D721Med (cell line): ENCODE measurements around the gene FBN2.
"Not testable (repeated sequence)": the region's sequence is repeated elsewhere in the genome, so short reads cannot be mapped to it uniquely, and the experiment has no call there.

Experiments
- DNase-seq: peaks from one replicate; pipeline ENCODE4 v3.0.0; 2011; ENCODE audit warnings: low spot score; ENCODE audit not compliant: insufficient read length
- FAIRE-seq: peaks from 2 replicates; lab custom pipeline; 2011; peaks lifted over from hg19 to GRCh38; lab: Jason Lieb, UNC
- CTCF ChIP-seq: IDR thresholded peaks from 2 replicates; pipeline ENCODE4 v1.5.1; 2012; ENCODE audit warnings: mild to moderate bottlenecking, control low read depth; ENCODE audit not compliant: insufficient read depth; ENCODE audit errors: missing control alignments

Gene FBN2

DNA sequence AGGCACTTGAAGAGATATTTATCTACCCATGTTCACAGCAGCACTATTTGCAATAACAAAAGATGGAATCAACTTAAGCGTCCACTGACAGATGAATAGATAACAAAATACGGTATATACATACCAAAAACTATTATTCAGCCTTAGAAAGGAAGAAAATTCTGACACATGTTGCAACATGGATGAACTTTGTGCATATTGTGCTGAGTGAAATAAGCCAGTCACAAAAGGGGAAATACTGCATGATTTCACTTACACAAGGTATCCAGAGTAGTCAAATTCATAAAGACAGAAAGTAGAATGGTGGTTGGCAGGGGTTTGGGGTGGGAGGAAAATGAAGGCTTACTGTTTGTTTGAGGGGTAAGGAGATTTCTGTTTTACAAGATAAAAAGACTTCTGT, 66.0 kb downstream of the FBN2 start:
- no peak for DNase-seq
- no peak for TF ChIP-seq CTCF
- no peak for FAIRE-seq

GRCh38 chr5:128470663-128471062, 67.4 kb downstream of the FBN2 start:
- FAIRE-seq (no peak), DNase-seq (no peak)
- TF ChIP-seq CTCF, result no peak

GRCh38 chr5:128469912-128470311, 68.1 kb downstream of the FBN2 start:
- no peak for FAIRE-seq
- DNase-seq, result no peak
- TF ChIP-seq CTCF, result no peak

DNA sequence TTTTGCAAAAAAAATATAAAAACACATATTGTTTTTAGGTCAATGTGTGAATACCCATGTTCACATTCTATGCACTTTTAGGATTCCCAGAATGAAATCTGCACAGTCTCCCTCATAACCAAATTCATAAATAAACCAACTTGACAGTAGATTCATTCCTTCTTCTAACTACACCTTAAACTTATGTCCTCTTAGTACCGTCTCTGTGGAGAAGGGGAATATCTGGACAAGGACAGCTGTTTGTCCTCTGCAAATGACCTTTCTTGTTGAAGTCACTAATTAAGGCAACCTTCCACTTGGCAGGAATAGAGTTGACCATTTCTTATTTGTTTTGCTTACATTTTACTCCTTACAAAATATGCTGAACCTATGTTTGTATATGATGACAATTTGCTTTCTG, 71.1 kb downstream of the FBN2 start:
- TF ChIP-seq CTCF, result no peak
- FAIRE-seq (no peak), DNase-seq (no peak)

DNA sequence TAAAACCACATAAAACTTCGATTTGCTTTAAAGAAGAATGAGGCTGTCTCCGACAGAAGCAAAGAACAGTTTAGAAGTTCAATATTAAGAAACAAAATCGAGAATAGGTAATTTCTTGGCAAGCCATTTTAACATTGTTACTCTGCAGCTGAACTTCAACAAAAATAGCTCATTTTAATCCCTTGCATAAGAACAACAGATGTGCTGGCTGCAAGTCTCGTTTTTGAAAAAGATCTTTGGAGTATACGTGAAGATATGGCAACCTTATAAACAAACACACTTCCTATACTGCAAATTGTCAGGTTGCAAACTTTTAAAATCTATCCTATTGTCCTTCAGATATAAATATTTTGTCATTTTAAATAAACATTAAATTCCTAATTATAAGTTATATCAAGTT, 71.5 kb downstream of the FBN2 start:
- FAIRE-seq (peak; percentile 77), DNase-seq (no peak)
- TF ChIP-seq CTCF, result no peak

DNA sequence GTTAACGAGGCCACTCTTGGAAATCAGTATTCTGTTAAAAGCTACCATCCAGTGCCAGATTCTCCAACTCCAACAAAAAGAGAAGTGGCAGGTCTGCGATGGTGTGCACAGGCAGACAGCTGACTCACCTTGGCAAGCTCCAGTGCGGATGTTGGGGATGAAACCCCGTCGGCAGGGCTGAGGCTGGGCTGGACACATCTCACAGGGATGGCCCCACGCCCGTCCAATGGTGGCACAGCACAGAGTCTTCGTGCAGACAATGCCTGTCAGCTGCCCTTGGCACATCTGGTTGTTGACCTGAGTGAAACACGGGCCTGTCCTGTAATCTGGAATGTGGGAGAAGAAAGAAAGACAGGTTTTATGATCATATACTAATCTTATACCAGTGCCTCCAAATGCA, 73.4 kb downstream of the FBN2 start:
- TF ChIP-seq CTCF, result no peak

GRCh38 chr5:128462330-128462729, 75.7 kb downstream of the FBN2 start:
- DNase-seq (no peak), FAIRE-seq (no peak)
- TF ChIP-seq CTCF, result no peak

More for the DNA sequence above, 73.4 kb downstream of the FBN2 start:
- DNase-seq (no peak), FAIRE-seq (no peak)

DNA sequence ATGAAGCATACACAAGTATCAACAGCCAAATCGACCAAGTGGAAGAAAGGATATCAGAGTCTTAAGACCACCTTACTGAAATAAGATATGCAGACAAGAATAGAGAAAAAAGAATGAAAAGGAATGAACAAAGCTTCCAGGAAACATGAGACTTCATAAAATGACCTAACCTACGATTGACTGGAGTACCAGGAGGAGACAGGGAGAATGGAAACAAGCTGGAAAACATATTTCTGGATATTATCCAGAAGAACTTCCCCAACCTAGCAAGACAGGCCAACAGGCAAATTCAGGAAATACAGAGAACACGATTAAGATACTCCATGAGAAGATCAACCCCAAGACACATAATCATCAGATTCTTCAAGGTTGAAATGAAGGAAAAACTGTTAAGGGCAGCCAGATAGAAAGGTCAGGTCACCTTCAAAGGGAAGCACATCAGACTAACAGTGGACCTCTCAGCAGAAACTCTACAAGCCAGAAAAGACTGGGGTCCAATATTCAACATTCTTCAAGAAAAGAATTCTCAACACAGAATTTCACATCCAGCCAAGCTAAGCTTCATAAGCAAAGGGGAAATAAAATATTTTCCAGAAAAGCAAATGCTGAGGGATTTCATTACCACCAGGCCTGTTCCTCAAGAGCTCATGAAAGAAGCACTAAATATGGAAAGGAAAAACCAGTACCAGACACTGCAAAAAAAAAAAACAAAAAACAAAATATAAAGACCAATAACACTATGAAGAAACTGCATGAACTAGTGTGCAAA, 80.7 kb downstream of the FBN2 start:
- DNase-seq, FAIRE-seq: not testable (repeated sequence)
